HG03457 (cell line): ENCODE data around the gene USP19.

Source experiments
- ATAC-seq: cut with Tn5 transposase; IDR thresholded peaks from one replicate; pipeline ENCODE4 v1.9.1; 2021; ENCODE audit warnings: moderate number of reproducible peaks; ENCODE audit not compliant: unreplicated experiment

The USP19 gene

GRCh38 chr3:49120438-49121131, at the start of gene USP19:
Gene USP19 (minus strand): TSS chr3:49120823. CDS start chr3:49119145, 1,678 bp downstream.
- ATAC-seq, result peak; percentile 56

GRCh38 chr3:49166752-49167556, 46.3 kb upstream of the USP19 start:
- ATAC-seq, result no peak

- ATAC-seq, result no peak
Observed at GRCh38 chr3:49165771-49166751, 45.4 kb upstream of the USP19 start, which contains the start of gene CCDC71. Gene CCDC71 (minus strand): TSS chr3:49166331. CDS start chr3:49164208, 2,123 bp downstream.

GRCh38 chr3:49164983-49165720, 44.5 kb upstream of the USP19 start:
- ATAC-seq, result no peak

DNA sequence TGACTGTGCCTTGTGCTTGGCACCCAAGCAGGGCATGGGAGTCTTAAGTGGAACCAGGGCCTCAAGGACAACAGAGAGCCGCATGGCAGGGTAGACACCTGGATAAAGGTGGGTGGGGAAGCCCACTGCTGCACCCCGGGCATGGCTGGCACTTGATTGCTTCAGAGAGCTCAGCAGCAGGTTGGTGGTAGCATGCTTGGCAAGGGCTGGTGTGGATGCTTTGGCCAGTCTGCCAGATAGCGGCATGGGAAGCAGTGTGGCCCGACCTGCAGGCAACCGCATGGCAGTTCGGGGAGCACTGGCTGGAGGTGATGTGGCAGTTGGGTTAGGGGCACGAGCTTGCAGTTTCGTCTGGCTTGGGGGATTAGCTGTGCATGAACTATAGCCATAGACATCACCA, 43.0 kb upstream of the USP19 start:
- ATAC-seq, result no peak

DNA sequence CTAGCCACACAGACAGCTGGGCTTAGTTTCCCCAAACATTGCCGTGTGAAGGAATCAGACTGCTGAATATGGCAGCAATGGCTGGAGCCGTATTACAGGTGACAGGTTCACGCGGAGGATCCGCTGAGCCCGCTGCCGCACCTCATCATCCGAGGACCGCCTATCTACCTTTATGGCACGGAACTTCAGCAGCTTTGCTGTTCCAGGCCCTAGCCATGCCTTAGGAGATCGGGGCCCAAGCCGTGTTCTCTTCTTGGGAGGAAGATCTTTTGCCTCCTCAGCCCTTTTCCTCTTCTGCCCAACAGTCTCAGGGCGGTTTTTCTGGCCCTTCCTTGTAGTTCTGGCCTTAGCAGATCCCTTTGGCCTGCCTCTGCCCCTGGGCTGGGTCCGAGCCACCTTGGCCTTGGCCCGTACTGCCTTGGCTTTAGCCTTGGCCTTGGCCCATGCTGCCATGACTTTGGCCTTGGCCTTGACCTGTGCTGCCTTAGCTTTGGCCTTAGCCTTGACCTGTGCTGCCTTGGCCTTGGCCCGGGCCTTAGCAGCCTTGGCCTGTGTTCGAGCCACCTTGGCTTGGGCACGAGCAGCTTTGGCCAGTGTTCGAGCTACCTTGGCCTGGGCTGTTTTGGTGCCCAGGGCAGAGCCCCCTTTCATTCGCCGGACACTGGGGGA, 42.3 kb upstream of the USP19 start:
- ATAC-seq, result no peak

DNA sequence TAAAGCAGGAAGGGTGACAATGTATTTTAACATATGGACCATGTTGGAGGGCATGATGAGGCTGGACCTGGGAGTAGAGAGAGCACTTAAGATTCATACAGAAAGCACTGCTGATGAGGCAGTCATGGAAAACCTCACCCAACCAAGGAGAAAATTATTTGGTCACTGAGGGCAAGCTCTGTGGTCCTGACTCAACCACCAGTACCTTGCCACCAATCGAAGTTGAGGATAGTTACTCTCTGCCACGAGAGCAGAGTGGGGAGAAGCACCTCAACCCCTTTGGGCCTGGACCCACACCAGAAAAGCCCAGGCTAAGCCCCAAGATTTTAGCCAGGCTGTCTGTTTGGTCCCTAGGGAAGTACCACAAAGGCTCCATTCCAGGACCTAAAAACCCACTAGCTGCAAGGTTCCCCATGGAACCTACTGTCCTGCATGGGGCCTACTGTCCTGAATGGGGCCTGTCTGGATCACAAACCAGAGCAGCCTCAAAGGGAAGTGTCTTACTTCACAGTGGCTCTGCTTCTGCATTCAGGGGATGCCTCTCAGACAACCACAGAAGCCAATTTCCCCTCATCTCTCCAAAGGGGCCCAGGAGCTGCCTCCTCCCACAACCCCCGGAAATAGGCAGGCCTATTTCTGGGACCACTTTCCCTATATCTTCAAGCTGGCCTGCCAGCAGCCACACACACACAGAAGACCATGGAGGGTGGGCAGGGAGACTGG, 41.3 kb upstream of the USP19 start:
- ATAC-seq, result no peak

DNA sequence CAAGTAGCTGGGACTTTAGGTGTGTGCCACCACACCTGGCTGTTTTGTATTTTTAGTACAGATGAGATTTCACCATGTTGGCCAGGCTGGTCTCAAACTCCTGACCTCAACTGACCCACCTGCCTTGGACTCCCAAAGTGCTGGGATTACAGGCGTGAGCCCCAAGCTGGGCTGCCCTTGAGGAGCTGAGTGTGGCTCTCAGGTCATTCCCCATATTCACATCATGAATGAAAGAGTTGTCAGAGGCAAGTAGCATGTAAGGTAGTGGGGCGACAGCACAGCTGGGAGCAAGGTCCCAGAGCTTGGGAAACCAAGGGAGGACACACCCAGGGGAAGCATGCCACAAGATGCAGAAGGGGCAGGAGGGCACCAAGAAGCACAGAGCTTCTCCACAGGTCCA, 40.6 kb upstream of the USP19 start:
- ATAC-seq, result no peak

GRCh38 chr3:49158792-49159191, 38.2 kb upstream of the USP19 start:
- ATAC-seq, result no peak

GRCh38 chr3:49158103-49158709, 37.6 kb upstream of the USP19 start:
- no peak for ATAC-seq

GRCh38 chr3:49157289-49157688, 36.7 kb upstream of the USP19 start:
- ATAC-seq, result no peak

DNA sequence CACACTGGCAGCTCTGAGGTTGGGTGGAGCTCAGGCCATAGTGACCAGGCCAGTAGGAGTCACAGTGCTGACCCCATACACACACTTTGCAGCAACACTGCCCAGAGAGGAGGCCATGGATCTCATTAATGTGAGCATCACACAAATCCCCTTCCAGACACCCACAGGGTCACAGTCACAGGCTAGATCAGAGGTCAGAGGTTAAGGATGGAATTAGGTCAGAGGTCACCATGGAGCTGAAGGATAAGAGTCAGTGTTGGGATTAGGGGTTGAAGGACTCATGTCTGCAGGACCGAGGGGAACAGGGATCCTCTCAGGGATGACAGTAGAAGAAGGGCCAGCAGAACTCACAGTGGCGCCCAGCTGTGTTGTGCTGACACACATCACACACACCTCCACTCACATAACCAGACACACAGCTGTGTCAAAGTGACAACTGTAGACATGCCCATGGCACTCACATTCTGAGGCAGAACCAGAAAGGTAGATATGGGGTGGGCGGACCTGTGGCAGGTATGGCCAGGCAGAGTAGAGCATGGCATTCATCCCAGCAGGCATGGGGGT, 32.8 kb upstream of the USP19 start:
- no peak for ATAC-seq

DNA sequence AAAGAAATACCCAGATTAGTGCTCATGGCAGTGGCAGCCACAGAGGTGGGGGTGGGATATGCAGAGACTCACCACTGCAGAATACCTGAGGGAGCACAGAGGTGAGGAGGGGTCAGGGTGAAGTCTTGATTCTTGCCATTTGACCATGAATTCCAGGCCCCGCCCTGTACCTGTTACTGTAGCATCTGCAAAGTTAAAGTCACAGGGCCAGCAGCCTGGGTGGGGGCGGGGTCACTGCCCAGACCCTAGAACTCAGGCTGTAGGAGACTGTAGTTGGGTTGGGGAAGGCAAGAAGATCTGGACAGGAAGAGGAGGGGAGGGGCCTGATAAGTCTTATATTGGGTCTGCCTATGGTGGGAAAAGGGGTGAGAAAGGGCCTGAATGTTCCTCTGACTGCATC, 31.0 kb upstream of the USP19 start:
- no peak for ATAC-seq

DNA sequence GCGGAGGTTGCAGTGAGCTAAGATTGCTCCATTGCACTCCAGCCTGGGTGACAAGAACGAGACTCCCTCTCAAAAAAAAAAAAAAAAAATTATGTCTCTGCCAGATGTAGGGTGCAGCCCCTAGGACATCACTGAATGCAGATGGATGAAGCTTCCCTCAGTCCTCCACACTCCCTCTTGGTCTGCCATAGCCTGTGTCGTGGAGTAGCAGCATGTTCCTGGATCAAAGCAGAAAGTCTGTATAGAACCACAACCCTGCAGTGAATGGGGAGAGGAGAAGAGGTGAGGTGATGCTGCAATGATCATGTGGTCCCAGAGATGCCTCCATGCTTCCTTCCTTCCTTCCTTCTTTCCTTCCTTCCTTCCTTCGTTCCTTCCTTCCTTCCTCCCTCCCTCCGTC, 27.5 kb upstream of the USP19 start:
- no peak for ATAC-seq

GRCh38 chr3:49140080-49140479, 19.5 kb upstream of the USP19 start:
- ATAC-seq, result no peak

- no peak for ATAC-seq
Observed at GRCh38 chr3:49135499-49135898, 14.9 kb upstream of the USP19 start.

DNA sequence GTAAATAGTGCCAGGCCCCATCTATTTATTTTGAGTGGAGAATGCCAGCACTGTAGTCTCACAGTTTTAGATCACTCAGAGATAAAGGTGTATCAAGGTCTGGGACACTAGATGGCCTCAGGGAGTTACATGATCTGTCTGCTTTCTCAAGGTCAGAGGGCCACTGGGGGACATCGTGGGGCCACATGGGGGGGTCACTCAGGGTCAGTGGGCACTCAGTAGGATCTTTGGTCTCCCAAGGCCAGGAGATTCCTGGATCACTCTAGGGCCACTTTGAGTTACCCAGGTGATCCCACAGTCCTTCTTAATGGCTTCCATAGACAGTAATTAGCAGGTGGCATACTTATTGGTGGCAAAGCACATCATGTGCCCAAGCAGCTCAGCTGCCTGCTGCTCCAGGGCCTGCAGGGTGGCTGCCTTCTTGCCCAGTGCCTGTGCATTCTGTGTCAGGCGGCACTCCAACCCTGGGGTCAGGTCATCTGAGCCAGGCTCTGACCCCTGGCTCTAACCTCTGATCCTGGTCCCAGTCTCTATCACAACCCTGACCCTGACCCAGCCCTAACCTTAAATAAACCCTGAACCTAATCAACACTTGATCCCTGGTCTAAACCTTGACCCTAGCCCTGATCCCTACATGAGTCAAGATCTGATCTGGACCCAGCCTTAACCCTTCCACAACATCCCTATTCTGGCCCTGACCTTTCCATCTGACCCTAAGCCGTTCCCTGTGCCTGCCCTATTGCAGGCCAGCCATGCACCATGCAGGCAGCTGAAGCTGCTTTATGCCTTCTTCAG, 14.0 kb upstream of the USP19 start:
- no peak for ATAC-seq
